Islet precursor cell (in vitro differentiated cells): Measurements from ENCODE around the gene DROSHA.
"Not testable (repeated sequence)": the region's sequence is repeated elsewhere in the genome, so short reads cannot be mapped to it uniquely, and the experiment has no call there.

Source experiments
- DNase-seq: peaks from one replicate; pipeline ENCODE4 v3.0.0-alpha.2; 2018

The DROSHA gene

GRCh38 chr5:31372124-31372523, 159.8 kb downstream of the DROSHA start:
- DNase-seq, result no peak

- no peak for DNase-seq
Measured at GRCh38 chr5:31366941-31367340, 165.0 kb downstream of the DROSHA start.

GRCh38 chr5:31365776-31366175, 166.1 kb downstream of the DROSHA start:
- no peak for DNase-seq

- DNase-seq, result no peak
Measured at GRCh38 chr5:31364881-31365636, 166.8 kb downstream of the DROSHA start.

GRCh38 chr5:31362931-31363568, 168.8 kb downstream of the DROSHA start:
- no peak for DNase-seq

- DNase-seq, result no peak
Measured at GRCh38 chr5:31362529-31362900, 169.4 kb downstream of the DROSHA start.

GRCh38 chr5:31361704-31362528, 170.0 kb downstream of the DROSHA start:
- DNase-seq, result not testable (repeated sequence)

- DNase-seq, result no peak
Measured at GRCh38 chr5:31361234-31361633, 170.7 kb downstream of the DROSHA start.

- DNase-seq, result no peak
Measured at GRCh38 chr5:31359839-31360238, 172.1 kb downstream of the DROSHA start.

GRCh38 chr5:31357038-31357437, 174.9 kb downstream of the DROSHA start:
- DNase-seq, result no peak

GRCh38 chr5:31355337-31355736, 176.6 kb downstream of the DROSHA start:
- no peak for DNase-seq
